Fibroblast of pulmonary artery (primary cell): ENCODE measurements around the gene PHLDA1.
A peak's percentile ranks its signal among the peaks of the same experiment; 100 is the strongest.

Source experiments
- DNase-seq: peaks from one replicate; pipeline ENCODE4 v3.0.0-alpha.2; 2010; ENCODE audit warnings: low read depth
- H3K4me3 ChIP-seq: replicated peaks from 2 replicates; pipeline ENCODE4 v1.5.1; 2011; ENCODE audit warnings: low read depth, mild to moderate bottlenecking, control low read depth, low read length, moderate library complexity
- CTCF ChIP-seq: IDR thresholded peaks from 2 replicates; pipeline ENCODE4 v1.5.1; 2011; ENCODE audit warnings: mild to moderate bottlenecking, control low read depth, low read length, inconsistent platforms; ENCODE audit errors: missing control alignments

The PHLDA1 gene

GRCh38 chr12:76031081-76031413 lies 529 bp downstream of the PHLDA1 start:
- DNase-seq, result no peak
- no peak for TF ChIP-seq CTCF

GRCh38 chr12:76030341-76031080 lies 1.1 kb downstream of the PHLDA1 start:
- TF ChIP-seq CTCF, result no peak
- peak; percentile 61 for DNase-seq
- peak overlapping the region; percentile 94 for H3K4me3 ChIP-seq

More at GRCh38 chr12:76031081-76031413, 529 bp downstream of the PHLDA1 start:
- peak overlapping the region; percentile 94 for H3K4me3 ChIP-seq

GRCh38 chr12:76029982-76030340 lies 1.6 kb downstream of the PHLDA1 start:
- peak overlapping the region; percentile 94 for H3K4me3 ChIP-seq
- DNase-seq, result peak; percentile 74
- TF ChIP-seq CTCF, result no peak

GRCh38 chr12:76028571-76029277 lies 2.9 kb downstream of the PHLDA1 start:
- TF ChIP-seq CTCF, result no peak
- DNase-seq, result peak; percentile 36
- peak overlapping the region; percentile 94 for H3K4me3 ChIP-seq

GRCh38 chr12:76026643-76027063 lies 4.9 kb downstream of the PHLDA1 start:
- H3K4me3 ChIP-seq, result peak overlapping the region; percentile 27
- no peak for TF ChIP-seq CTCF
- DNase-seq, result peak; percentile 89

- DNase-seq, result peak; percentile 72
- no peak for TF ChIP-seq CTCF
- no peak overlapping the region for H3K4me3 ChIP-seq
Observed at GRCh38 chr12:76025601-76026575, 5.7 kb downstream of the PHLDA1 start.
